Uterus (tissue), 4 donors: ENCODE measurements around the gene NEK6. TPM values are rescaled to one million over a fixed set of nuclear protein-coding genes. Genes with fewer than 3 reads are reported as not detected.

Source experiments
- DNase-seq, 2 donors: peaks; one replicate each; pipeline ENCODE4 v3.0.0-alpha.2; 2019 to 2020
- H3K27ac ChIP-seq, 2 donors: fragments of 200-600 bp; sonication (generic); 1 replicate in 1 of 2; 2 replicates in 1 of 2; pipeline ENCODE4 v1.5.1; 2016 to 2018
- H3K27me3 ChIP-seq, 2 donors: fragments of 200-600 bp; sonication (generic); one replicate each; pipeline ENCODE4 v1.5.1; 2018 to 2019; ENCODE audit warnings: control low read depth in 1 of 2
- H3K36me3 ChIP-seq, 2 donors: fragments of 200-600 bp; sonication (generic); one replicate each; pipeline ENCODE4 v1.5.1; 2019; ENCODE audit warnings: control low read depth in 1 of 2
- H3K4me1 ChIP-seq, 2 donors: fragments of 200-600 bp; sonication (generic); one replicate each; pipeline ENCODE4 v1.5.1; 2018 to 2019; ENCODE audit warnings: control low read depth in 1 of 2
- H3K4me3 ChIP-seq, 2 donors: fragments of 200-600 bp; sonication (generic); 1 replicate in 1 of 2; 2 replicates in 1 of 2; pipeline ENCODE4 v1.5.1; 2018 to 2019; ENCODE audit warnings: mild to moderate bottlenecking in 1 of 2
- H3K9me3 ChIP-seq, 2 donors: fragments of 200-600 bp; sonication (generic); one replicate each; pipeline ENCODE4 v1.5.1; 2019; ENCODE audit warnings: control low read depth in 1 of 2
- POLR2A ChIP-seq, 2 donors: fragments of 450-650 bp; IDR thresholded peaks; one replicate each; pipeline ENCODE4 v1.6.1; 2016; ENCODE audit warnings: antibody characterized with exemption in 2 of 2, mild to moderate bottlenecking in 1 of 2, moderate library complexity in 1 of 2
- intact Hi-C: fragments of 100-400 bp; cut with DNase I; formaldehyde crosslinking; loops from one replicate; pipeline ENCODE4 v1.15.1; 2023; ENCODE audit warnings: low total_unique reads
- total RNA-seq, 4 donors: library from RNA; depleted of rRNA in 3 of 4; stranded (reverse); fragments of >200 nt in 3 of 4; gene quantifications; one replicate each; pipeline versions ENCODE4 v1.1.0 to v1.2.4, GENCODE V29; 2014 to 2023
- TF ChIP-seq, protein P1 (sequence below), 4 experiments: fragments of 200-600 bp in 2 of 4; fragments of 450-650 bp in 2 of 4; sonication (generic) in 2 of 4; IDR thresholded peaks; one replicate each; pipeline ENCODE4 v1.5.1; 2016 to 2019; ENCODE audit warnings: antibody characterized with exemption in 4 of 4, mild to moderate bottlenecking in 2 of 4, moderate library complexity in 1 of 4
- donor health status: DM: yes; HTN: yes; CAD: no.

The NEK6 gene
- total RNA-seq, 4 donors from 2014 or later = 6.1 to 38.5 (median 34.7) TPM

DNA sequence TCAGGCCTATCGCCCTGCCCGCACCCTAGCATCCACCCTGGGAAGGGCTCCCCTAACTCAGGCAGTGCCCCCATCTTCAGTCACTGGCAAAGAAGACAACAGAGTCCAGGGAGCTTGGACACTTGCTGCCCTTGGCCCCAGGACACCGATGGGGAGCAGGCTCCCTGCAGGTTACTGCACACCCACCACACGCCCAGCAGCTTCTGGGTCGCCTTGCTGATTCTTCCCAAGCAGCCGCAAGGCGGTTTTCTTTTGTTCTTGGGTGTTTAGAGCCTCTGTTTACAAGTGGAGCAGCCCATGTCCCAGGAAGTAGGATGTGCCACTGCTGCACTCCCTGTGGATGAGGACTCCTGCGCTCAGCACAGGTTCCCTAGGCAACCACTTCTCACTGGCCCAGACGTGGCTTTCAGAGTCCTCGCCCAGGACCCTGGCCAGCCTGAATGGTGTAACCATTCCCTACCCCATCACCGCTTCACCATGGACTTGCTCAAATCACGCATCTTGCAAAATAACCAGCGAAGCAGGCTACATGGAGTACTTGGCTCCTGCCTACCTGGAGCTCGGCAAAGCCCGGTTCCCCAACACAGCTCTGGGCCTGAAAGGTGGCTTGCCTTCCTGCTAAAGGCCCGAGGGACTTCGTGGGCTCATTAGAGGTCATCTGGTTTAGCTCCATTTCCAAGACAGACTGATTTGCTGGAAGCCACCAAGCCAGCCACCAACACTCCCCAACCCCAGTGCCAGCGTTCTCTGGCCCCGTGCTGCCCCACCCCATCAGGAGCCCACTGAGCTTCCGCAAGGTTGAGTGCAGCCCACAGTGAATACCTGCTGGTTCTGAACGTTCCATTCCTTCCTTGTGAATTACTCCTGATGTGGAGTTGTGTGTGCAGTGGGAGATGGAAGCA, 97.5 kb downstream of the NEK6 start:
- H3K27ac ChIP-seq = no peak overlapping the region
- H3K4me1 ChIP-seq = no peaks in the 10 kb centered on the region
- no peak for TF ChIP-seq POLR2A (IDR thresholded peaks at IDR 0.05)
- TF ChIP-seq, protein P1, sequence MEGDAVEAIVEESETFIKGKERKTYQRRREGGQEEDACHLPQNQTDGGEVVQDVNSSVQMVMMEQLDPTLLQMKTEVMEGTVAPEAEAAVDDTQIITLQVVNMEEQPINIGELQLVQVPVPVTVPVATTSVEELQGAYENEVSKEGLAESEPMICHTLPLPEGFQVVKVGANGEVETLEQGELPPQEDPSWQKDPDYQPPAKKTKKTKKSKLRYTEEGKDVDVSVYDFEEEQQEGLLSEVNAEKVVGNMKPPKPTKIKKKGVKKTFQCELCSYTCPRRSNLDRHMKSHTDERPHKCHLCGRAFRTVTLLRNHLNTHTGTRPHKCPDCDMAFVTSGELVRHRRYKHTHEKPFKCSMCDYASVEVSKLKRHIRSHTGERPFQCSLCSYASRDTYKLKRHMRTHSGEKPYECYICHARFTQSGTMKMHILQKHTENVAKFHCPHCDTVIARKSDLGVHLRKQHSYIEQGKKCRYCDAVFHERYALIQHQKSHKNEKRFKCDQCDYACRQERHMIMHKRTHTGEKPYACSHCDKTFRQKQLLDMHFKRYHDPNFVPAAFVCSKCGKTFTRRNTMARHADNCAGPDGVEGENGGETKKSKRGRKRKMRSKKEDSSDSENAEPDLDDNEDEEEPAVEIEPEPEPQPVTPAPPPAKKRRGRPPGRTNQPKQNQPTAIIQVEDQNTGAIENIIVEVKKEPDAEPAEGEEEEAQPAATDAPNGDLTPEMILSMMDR (IDR thresholded peaks at IDR 0.05) = no peak
- intact Hi-C loops = no loop called here
- no peaks in the 10 kb centered on the region for H3K9me3 ChIP-seq
- DNase-seq = no peak
- no peak overlapping the region for H3K4me3 ChIP-seq
- no peaks in the 10 kb centered on the region for H3K36me3 ChIP-seq
- no peaks in the 10 kb centered on the region for H3K27me3 ChIP-seq

GRCh38 chr9:124355941-124356744, 98.4 kb downstream of the NEK6 start:
- Histone ChIP-seq H3K4me3 (no peak overlapping the region), H3K4me1 (no peaks in the 10 kb centered on the region), H3K27ac (no peak overlapping the region), H3K27me3 (no peaks in the 10 kb centered on the region), H3K36me3 (no peaks in the 10 kb centered on the region), H3K9me3 (no peaks in the 10 kb centered on the region)
- intact Hi-C loops = no loop called here
- TF ChIP-seq, protein P1 (IDR thresholded peaks at IDR 0.05) = no peak
- no peak for TF ChIP-seq POLR2A (IDR thresholded peaks at IDR 0.05)
- no peak for DNase-seq

- no peaks in the 10 kb centered on the region for H3K9me3 ChIP-seq
- H3K4me1 ChIP-seq = no peaks in the 10 kb centered on the region
- no peaks in the 10 kb centered on the region for H3K27me3 ChIP-seq
- TF ChIP-seq, protein P1 (IDR thresholded peaks at IDR 0.05) = no peak
- TF ChIP-seq POLR2A (IDR thresholded peaks at IDR 0.05) = no peak
- DNase-seq = no peak
- no peak overlapping the region for H3K27ac ChIP-seq
- H3K4me3 ChIP-seq = no peak overlapping the region
- intact Hi-C loops = no loop called here
- no peaks in the 10 kb centered on the region for H3K36me3 ChIP-seq
These were observed 99.1 kb downstream of the NEK6 start for GRCh38 chr9:124356745-124357390.

DNA sequence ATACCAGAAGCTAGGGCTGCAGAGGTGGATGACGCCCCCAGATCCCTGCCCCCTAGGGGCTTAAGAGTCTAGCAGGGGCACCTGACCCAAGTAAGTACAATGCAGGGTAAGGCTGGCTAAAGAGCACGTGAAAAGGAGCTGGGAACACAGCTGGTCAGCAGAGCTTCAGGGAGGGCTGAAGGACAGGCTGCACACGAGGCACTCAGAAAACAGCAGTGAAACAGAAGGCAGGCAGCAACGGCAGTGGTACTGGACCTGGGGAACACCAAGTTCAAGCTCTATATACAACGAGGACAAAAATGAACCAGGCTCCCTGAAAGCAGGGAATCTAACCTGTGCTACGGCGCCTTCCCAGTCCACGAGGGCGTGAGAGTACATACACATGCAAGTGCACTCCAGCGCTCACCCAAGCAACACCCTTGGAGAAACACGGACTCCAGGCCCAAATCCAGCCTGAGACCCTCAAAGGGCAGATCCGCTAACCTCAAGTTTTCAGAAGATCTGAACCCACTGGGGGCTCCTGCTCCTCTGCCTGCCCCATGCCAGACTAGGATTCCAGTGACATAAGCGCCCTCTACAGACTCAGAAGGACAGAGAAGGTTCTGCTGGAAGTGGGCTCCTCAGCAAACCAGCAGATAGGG, 100.1 kb downstream of the NEK6 start:
- intact Hi-C loops = no loop called here
- H3K27me3 ChIP-seq = no peaks in the 10 kb centered on the region
- no peaks in the 10 kb centered on the region for H3K4me1 ChIP-seq
- no peak overlapping the region for H3K27ac ChIP-seq
- no peak for TF ChIP-seq POLR2A (IDR thresholded peaks at IDR 0.05)
- TF ChIP-seq, protein P1 (IDR thresholded peaks at IDR 0.05) = no peak
- no peaks in the 10 kb centered on the region for H3K36me3 ChIP-seq
- no peak for DNase-seq
- no peak overlapping the region for H3K4me3 ChIP-seq
- no peaks in the 10 kb centered on the region for H3K9me3 ChIP-seq
